Measurements from ENCODE around the gene INTU. TPM values are rescaled to one million over a fixed set of nuclear protein-coding genes. Genes with fewer than 3 reads are reported as not detected.

The INTU gene
- total and polyA plus RNA-seq, 9 of the 15 experiments (the other 6 are each of a cell fraction or from before 2014, with no cell fraction given): 1.5 to 8.9 (median 3.9) TPM

DNA sequence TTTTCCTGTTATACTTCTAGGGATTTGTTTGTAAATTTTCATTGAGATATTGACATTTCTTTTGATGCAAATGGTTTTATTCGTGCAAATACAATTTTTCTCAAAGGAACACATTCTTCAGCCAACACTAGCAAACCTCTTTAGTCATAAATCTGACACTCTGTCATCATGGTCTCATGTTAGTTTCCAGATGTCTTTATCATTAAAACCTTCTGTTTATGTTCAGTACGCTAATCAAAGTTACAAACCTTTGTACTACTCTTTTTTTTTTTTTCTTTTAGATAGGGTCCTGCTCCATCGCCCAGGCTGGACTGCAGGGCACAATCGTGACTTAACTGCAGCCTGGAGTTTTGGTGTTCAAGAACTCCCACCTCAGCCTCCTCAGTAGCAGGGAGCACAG, 104.5 kb downstream of the INTU start (continued):
- TF ChIP-seq CREB1 (IDR thresholded peaks at IDR 0.05) (no peak), CREB1 (CRISPR knock-in tag; IDR thresholded peaks at IDR 0.05) (no peak), RAD51 (IDR thresholded peaks at IDR 0.05; ENCODE audit: borderline replicate concordance, low read depth) (no peak), GABPA (tag; conservative IDR thresholded peaks at IDR 0.05; ENCODE audit: low read depth) (no peak), FOXM1 (IDR thresholded peaks at IDR 0.05; ENCODE audit: low read depth) (peak; percentile 37; the same call in 1 of the 2 replicates), FOXM1 (CRISPR knock-in tag; IDR thresholded peaks at IDR 0.05; ENCODE audit: low read depth) (no peak), ARNT (IDR thresholded peaks at IDR 0.05) (0 out of 4 replicates have a peak, but pooled peaks of 1 of the 2 experiments have one; percentile 28), HDAC6 (IDR thresholded peaks at IDR 0.05; ENCODE audit: low read depth, low read length) (no peak), SMARCA4 (IDR thresholded peaks at IDR 0.05) (peak; percentile 85), NFE2L1 (tag; IDR thresholded peaks at IDR 0.05; ENCODE audit: borderline replicate concordance, low read depth) (no peak), ZNF311 (CRISPR knock-in tag; IDR thresholded peaks at IDR 0.05) (no peak), ZNF717 (CRISPR knock-in tag; IDR thresholded peaks at IDR 0.05) (no peak)
- TF ChIP-seq, protein P1, sequence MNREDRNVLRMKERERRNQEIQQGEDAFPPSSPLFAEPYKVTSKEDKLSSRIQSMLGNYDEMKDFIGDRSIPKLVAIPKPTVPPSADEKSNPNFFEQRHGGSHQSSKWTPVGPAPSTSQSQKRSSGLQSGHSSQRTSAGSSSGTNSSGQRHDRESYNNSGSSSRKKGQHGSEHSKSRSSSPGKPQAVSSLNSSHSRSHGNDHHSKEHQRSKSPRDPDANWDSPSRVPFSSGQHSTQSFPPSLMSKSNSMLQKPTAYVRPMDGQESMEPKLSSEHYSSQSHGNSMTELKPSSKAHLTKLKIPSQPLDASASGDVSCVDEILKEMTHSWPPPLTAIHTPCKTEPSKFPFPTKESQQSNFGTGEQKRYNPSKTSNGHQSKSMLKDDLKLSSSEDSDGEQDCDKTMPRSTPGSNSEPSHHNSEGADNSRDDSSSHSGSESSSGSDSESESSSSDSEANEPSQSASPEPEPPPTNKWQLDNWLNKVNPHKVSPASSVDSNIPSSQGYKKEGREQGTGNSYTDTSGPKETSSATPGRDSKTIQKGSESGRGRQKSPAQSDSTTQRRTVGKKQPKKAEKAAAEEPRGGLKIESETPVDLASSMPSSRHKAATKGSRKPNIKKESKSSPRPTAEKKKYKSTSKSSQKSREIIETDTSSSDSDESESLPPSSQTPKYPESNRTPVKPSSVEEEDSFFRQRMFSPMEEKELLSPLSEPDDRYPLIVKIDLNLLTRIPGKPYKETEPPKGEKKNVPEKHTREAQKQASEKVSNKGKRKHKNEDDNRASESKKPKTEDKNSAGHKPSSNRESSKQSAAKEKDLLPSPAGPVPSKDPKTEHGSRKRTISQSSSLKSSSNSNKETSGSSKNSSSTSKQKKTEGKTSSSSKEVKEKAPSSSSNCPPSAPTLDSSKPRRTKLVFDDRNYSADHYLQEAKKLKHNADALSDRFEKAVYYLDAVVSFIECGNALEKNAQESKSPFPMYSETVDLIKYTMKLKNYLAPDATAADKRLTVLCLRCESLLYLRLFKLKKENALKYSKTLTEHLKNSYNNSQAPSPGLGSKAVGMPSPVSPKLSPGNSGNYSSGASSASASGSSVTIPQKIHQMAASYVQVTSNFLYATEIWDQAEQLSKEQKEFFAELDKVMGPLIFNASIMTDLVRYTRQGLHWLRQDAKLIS (CRISPR knock-in tag; IDR thresholded peaks at IDR 0.05): no peak
- TF ChIP-seq, protein P2, sequence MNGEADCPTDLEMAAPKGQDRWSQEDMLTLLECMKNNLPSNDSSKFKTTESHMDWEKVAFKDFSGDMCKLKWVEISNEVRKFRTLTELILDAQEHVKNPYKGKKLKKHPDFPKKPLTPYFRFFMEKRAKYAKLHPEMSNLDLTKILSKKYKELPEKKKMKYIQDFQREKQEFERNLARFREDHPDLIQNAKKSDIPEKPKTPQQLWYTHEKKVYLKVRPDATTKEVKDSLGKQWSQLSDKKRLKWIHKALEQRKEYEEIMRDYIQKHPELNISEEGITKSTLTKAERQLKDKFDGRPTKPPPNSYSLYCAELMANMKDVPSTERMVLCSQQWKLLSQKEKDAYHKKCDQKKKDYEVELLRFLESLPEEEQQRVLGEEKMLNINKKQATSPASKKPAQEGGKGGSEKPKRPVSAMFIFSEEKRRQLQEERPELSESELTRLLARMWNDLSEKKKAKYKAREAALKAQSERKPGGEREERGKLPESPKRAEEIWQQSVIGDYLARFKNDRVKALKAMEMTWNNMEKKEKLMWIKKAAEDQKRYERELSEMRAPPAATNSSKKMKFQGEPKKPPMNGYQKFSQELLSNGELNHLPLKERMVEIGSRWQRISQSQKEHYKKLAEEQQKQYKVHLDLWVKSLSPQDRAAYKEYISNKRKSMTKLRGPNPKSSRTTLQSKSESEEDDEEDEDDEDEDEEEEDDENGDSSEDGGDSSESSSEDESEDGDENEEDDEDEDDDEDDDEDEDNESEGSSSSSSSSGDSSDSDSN (IDR thresholded peaks at IDR 0.05; ENCODE audit: borderline replicate concordance in 1 of 2, low read depth in 2 of 2, low read length in 2 of 2): no peak
- TF ChIP-seq, protein P3, sequence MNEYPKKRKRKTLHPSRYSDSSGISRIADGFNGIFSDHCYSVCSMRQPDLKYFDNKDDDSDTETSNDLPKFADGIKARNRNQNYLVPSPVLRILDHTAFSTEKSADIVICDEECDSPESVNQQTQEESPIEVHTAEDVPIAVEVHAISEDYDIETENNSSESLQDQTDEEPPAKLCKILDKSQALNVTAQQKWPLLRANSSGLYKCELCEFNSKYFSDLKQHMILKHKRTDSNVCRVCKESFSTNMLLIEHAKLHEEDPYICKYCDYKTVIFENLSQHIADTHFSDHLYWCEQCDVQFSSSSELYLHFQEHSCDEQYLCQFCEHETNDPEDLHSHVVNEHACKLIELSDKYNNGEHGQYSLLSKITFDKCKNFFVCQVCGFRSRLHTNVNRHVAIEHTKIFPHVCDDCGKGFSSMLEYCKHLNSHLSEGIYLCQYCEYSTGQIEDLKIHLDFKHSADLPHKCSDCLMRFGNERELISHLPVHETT (CRISPR knock-in tag; conservative IDR thresholded peaks at IDR 0.05 in 1 of 2, IDR thresholded peaks at IDR 0.05 in 1 of 2): no peak
- TF ChIP-seq, protein P4, sequence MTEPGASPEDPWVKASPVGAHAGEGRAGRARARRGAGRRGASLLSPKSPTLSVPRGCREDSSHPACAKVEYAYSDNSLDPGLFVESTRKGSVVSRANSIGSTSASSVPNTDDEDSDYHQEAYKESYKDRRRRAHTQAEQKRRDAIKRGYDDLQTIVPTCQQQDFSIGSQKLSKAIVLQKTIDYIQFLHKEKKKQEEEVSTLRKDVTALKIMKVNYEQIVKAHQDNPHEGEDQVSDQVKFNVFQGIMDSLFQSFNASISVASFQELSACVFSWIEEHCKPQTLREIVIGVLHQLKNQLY (CRISPR knock-in tag; conservative IDR thresholded peaks at IDR 0.05): no peak
